Stimulated activated CD4-positive, alpha-beta T cell treated with anti-CD3 and anti-CD28 coated beads, Interleukin-1b, Interleukin-23, amount 100 ng/mL, for 1 hour (primary cell): ENCODE results near the gene TLE4.
"Not testable (repeated sequence)": the region's sequence is repeated elsewhere in the genome, so short reads cannot be mapped to it uniquely, and the experiment has no call there.

Experiments used
- DNase-seq, 2 donors: peaks; one replicate each; pipeline ENCODE4 v3.0.0-alpha.2; 2020; ENCODE audit warnings: low read depth in 2 of 2

TLE4 gene

DNA sequence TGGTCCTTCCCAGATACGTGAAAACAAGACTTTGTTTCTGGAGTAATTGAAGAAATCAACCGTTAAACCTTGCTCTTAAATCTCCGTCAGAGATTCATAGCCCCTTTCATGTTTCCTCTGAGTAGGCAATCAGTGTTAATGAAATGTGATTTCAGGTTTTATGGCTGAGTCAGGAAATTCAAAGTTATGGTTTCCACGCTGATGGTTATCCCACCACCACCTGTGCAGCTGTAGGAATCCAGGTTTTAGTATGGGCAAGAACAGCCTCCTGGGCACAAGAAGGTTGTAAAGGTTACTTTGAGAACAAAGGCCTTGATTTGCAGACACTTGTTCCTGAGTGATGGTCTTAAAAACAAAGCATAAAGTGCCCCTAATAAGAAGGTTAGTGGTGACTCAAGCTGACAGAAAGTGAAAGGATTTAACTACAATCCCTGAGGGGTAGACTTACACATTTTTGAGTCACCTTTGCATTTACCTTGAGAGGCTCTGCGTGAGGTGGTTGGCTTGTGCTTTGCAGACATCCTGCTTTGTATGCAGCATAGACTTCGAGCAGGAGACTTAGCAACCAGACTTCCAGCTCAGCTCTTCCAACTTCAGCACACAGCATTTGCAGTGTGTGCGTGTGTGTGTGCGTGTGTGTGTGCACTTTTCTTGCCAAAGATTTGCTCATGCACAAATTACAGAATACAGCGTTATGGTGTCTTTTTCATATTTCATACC lies 159.6 kb downstream of the TLE4 start:
- DNase-seq = no peak

DNA sequence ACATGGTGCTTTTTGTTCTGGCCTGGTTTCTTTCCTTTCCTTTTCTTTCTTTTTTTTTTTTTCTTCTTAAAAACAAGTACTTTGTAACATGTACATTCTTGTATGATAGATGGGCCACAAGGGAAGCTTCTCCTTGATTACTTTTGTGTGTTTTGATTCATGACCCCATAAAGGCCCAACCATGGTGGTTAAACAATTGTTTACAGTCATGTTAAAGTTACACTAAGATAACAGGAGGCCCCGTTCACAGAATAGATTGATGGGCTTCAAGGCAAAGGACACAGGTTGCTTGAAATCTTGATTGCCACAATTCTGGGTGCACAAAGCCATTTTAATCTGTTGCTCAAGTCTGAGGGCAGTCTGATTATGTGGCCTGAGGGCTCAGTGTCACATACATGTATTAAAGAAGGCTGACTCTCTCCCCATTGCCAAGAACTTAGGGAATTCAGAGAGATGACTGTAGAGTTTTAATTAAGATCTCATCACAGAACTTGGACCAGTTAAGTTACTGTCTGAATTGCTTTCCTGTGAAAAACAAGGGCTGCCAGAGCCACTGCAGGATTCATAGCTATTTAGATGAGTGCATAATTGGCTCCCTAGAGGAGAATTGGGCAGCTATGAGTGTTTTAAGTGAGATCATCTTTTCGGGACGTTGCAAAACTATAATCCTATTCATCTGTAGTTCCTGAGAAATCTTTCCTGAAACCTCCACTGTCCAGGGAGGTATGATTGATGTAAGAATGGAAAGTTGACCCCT lies 163.4 kb downstream of the TLE4 start:
- no peak for DNase-seq

GRCh38 chr9:79736051-79736450 lies 164.3 kb downstream of the TLE4 start:
- no peak for DNase-seq

GRCh38 chr9:79741381-79741780 lies 169.6 kb downstream of the TLE4 start:
- DNase-seq = no peak

DNA sequence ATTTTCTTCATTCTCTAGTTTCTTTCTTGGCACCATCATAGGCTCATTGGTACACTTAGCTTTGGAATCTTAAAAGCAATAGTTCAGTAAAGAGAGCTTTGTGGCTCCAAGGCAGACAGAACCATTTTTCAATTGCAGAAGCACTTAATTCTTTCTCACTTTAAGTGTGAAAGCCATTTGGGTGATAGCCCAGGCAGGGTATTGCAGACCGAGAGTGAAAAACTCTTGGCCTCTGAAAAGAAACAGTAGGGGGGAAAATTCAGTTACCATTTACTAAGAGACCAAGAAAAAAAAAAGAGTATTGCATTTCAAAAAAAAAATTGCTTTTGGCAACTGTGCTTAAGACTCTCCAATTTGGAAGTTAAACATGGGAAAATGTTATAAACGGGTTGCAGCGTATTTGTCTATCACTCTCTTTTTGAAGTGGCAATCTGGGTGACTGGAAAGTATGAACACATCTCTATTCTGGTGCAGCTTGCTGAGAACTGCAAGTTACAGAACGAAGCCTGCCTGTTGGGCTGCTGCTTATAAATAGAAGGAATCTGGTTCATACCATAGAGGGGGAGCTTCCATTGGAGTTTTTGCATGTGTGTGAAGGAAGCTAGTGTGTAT lies 170.5 kb downstream of the TLE4 start:
- no peak for DNase-seq

- no peak for DNase-seq
Observed at GRCh38 chr9:79744521-79744920, 172.8 kb downstream of the TLE4 start.

GRCh38 chr9:79745752-79746336 lies 174.1 kb downstream of the TLE4 start:
- DNase-seq = no peak

GRCh38 chr9:79751895-79752466 lies 180.2 kb downstream of the TLE4 start:
- not testable (repeated sequence) for DNase-seq

GRCh38 chr9:79756414-79756813 lies 184.6 kb downstream of the TLE4 start:
- no peak for DNase-seq

DNA sequence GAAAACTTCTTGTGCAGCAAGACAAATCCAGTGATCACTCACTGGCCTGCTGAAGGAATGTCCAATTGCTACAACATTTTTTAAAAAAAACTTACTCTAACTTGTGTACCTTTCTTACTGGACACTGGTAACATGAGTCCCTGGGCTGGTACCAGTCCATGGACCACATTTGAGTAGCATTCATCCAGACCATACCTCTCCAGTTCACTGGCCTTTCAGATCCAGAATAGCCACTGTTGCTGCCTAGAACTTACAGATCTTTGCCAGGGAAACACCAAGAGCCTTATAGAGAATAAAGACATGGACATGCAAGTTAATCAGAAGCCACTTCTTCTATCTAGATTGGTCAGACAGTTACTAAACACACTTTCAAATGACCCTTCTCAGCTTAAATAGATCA lies 185.3 kb downstream of the TLE4 start:
- DNase-seq = no peak

DNA sequence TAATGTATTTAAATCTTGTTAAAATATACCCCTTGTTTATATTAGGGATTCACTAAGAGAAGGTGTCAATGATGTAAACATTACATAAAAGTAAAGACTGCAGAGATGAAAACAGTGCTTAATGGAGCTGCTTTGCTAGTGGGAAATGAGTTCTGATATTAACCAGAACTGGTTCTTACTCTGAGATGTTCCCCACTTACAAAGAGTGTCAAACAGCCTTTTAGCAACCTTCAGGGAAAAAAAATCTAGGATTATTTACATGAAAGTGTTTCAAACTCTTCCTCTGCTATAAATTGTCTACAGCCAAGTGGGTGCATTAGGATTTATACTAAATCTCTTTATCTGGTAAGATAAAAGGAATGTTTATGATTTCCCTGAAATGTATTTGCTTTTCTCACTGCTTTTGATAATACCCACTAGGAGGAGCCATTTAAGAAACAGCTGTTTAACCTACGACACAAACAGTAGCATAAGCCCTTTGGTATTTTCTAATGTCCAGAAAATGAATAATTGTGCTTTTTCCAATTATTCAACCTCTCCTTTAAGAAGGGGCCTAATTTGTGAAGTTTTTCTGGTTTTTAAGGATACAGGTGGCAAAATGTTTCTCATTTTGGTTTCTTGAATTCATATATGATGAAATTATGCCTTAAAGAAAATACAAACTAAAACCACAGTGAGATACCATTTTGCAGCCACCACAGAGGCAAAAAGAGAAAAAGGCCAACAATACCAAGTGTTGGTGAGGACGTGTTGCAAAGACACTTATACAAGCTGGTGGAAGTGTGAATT lies 186.3 kb downstream of the TLE4 start:
- DNase-seq = no peak

DNA sequence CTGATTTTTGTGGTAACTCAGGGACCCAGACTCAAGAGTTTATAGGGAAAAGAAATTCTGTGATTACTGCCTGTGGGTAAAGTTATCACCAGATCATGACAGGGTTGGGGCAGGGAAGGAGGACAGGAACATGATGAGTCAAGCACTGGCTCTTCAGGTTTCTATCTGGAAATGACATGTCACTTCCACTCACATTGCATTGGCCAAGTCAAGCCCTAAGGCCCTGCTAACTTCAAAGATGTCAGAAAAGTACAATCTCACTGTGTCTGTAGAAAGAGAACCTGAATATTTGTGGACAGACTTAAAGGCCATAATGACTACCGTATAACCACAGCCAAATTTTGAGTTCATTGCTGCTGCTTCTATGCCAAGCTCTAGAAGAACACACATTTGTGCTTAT lies 187.7 kb downstream of the TLE4 start:
- DNase-seq = no peak

DNA sequence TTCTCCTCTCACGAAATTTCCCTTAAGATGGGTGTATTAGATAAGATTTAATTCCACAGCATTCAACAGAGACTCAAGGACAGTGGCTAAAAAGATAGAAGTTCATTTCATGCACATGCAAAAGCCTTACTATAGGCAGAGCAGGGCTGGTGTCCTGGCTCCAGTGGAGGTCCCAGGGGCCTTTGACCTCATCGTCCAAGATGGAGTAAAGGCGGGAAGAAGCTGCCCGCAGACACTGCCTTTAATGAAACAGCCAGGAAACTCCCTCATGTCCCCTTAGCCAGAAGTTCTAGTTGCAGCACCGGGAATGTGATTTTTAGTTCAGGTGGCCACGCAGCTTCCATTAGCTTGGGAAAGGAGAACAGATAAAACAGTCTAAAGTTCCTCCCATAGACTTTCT lies 190.3 kb downstream of the TLE4 start:
- DNase-seq = no peak

- DNase-seq = no peak
Observed at GRCh38 chr9:79763671-79764285, 192.0 kb downstream of the TLE4 start.

DNA sequence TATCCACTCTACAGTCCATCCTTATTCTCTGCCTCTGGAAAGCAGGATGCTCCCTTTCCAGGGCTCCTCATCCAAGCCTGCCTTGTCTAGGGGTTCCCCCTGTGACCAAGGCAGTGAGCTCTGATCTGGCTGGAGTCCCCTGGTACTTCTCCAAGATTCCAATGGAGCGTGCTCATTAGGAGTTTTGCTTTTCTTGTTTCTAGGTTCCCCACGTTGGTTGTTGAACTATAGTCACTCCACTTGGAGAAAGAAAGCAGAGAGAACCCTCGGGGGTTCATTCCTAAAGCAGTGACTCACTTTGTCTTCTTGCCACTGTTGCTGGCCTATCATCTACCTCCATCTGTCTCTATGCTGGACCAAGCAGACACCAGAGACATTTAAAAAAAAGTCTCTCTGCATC lies 192.6 kb downstream of the TLE4 start:
- DNase-seq = no peak

DNA sequence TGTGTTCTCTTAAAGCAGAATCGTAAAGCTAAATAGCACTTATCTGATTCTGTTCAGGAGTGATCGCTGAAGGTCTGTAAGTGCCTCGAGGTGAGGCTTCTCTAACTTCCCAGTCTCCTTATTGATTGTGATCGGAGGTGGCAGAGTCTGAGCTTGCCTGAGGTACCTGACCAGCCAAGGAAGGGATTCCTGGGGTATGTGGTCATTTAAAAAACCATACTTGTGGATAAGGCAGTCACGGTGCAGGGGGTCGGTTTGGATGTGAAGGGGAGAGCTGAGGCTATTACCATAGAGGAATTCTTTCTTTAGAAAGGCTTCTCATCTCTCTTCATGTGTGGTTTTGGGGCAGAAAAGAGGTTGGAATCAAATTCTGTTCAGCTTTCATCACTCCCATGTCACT lies 193.7 kb downstream of the TLE4 start:
- no peak for DNase-seq

DNA sequence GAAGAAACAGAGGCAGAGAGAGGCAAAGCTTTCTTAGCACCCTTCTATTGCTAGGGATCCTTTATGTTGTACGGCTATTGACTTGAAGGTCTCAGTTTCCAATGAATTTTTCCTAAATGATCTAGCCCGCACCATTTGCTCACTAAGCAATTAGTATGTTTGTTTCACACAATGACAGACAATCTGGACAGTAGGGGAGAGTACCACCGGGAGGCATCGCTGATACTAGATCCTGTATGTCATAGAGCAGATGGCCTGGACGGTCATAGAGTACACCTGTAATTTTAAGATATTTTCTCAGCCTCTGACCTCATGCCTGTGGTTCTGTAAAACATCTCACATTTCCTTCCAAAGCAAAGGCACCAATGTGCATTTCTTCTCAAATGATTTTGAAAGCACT lies 194.3 kb downstream of the TLE4 start:
- DNase-seq = no peak

DNA sequence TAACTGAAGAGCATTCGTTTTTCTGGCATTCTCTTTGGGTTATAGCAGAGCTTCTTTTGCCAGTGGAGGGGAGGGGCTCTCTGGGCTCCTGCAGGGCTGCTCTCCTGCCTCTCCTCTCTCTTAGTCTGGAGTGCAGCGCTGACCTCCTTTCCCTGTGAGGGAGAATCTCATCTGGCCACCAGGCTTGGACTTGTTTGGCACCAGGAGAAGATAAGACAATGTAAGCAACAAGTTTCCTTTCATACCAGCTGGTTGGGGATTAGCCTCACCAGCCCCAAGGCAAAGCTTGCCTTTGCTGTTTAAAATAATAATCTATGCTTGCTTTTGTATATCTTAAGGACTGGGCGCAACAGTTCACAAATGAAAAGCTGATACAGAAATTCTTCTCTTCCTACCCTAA lies 196.4 kb downstream of the TLE4 start:
- DNase-seq = no peak

- no peak for DNase-seq
Observed at GRCh38 chr9:79769476-79770275, 197.9 kb downstream of the TLE4 start.

GRCh38 chr9:79774356-79774755 lies 202.6 kb downstream of the TLE4 start:
- no peak for DNase-seq
